Measurements from ENCODE around the gene RCVRN.
"Not testable (repeated sequence)": the region's sequence is repeated elsewhere in the genome, so short reads cannot be mapped to it uniquely, and the experiment has no call there.

RCVRN gene

DNA sequence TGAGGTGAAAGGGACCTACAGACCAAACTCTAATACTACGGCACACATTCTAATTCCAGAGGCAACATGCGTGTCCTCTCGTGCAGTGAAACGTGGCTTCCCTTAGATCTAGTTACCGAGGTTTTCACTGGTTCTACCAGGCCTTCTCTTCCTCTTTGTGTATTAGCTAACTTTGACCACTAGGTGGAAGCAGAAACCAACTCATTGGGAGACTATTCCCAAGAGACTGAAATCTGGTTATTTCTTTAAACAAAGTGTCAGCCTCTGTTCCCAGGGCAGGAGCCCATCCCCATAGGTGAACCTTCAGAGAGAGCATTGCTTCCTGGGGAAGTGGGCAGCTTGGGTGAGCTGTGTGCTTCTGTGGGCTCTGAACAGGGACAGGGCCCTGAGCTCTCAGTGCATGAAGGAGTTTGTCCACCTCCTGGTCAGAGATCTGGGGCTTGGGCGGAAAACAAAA is 19.7 kb upstream of the RCVRN start:
- DNase-seq (ENCODE audit: extremely low spot score, insufficient read length, low read depth) (peak; percentile 49), FAIRE-seq (peak; percentile 95)

DNA sequence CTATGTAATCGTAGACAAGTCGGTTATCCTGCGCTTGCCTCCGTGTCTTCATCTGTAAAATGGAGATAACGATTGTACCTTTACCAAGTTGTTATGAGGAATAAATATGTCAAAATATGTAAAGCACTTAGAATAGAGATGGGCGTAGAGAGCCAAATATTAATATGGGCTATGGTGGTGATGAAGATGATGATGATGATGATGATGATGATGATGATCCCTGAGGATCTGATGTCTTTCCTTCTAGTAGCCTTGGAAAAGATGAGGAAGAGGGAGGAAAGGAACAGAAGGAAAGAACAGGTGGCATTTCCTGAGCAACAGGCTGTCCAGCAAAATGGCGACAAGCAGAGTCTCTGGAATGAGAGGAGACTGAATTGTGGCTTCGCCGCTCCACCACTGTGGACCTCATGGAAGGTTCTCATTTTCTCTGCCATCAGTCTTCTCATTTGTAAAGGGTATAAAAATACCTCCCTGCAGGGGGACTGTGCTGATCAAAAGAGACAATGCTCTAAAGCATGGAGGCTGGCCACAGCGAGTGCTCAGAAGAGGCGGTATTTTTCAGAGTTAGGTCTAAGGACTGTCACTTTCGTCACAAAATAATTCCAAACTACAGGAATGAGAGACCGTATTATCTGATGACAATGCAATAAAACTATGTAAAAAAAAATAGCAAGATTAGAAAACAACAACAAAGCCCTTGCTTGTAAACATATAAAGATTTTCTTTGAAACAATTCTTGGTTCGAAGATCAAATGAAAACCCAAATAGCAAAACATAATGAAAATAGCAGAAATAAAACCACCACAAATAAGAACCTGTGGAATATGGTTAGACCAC is 17.2 kb upstream of the RCVRN start:
- FAIRE-seq (no peak), DNase-seq (ENCODE audit: extremely low spot score, insufficient read length, low read depth) (no peak)

DNA sequence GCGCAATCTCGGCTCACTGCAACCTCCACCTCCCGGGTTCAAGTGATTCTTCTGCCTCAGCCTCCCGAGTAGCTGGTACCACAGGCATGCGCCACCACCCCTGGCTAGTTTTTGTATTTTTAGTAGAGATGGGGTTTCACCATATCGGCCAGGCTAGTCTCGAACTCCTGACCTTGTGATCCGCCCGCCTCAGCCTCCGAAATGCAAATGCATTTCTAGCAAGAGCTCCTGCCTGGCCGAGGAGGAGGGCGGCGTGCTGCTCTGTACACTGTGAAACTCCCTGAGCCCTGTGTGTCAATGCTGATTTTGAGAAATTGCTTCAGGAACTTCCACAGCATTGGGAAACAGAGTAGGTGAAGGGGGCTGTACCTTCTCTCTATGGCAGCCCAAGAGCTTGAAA is 16.1 kb upstream of the RCVRN start:
- FAIRE-seq, result not testable (repeated sequence)

GRCh38 chr17:9918804-9919352 is 13.8 kb upstream of the RCVRN start:
- DNase-seq (ENCODE audit: extremely low spot score, insufficient read length, low read depth), result no peak
- no peak for FAIRE-seq

More for the DNA sequence above, 16.1 kb upstream of the RCVRN start:
- not testable (repeated sequence) for DNase-seq (ENCODE audit: extremely low spot score, insufficient read length, low read depth)

DNA sequence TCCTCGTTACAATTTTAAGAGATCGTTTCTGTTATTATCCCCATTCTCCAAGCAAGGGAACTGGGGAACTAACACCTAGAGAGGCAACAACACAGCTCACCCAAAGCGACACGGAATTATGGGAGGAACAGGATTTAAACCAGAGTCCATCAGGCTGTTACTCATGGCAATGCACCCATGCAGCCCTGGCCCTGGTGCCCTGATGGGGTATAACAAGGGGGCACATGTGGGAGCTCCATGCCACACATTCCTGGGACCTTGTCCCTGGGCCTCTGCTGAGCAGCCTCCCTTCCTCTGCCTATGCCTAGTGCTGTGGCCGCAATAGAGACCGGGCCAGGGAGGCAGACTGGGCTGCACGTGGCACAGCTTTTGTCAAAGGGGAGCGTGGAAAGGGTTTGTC is 13.3 kb upstream of the RCVRN start:
- DNase-seq (ENCODE audit: extremely low spot score, insufficient read length, low read depth), result no peak
- FAIRE-seq, result no peak

DNA sequence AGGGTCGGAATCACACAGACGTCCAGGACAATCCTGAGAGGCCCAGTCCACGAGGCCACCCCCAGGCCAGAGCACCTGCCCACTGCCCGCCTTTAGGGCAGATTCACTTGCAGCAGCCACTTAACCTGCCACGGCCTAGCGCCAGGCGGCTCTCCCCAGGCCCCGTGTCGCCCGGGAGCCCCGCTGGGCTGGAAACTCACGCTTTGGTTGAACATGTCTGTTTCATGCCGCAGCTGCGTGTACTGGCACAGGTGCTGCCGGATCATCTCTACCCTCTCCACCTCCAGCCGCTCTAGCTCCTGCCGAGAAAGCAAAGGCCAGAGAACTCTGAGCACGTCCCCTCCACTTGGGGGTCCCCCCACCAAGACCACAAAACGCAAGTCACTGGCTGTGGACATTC is 12.7 kb upstream of the RCVRN start:
- FAIRE-seq, result no peak
- DNase-seq (ENCODE audit: extremely low spot score, insufficient read length, low read depth), result no peak

DNA sequence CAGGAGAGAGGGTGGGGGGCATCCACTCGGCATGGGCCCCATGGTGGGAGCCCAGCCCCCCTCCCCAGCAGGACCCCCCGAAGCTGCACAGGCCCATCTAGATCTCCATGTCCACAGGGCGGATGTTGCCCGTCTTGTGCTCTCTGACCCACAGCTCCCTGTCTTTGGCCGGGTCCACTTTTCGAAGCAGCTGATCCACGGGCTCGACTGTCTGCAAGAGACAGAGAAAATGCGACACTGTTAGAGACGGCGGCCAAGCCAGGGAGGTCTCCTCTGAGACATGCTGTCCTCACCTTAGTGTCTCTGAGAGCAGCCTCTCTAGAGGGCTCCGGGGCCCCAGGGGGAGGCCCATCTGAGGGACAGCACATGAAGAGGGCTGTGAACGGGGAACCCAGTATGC is 12.1 kb upstream of the RCVRN start:
- DNase-seq (ENCODE audit: extremely low spot score, insufficient read length, low read depth), result no peak
- FAIRE-seq, result no peak

GRCh38 chr17:9916108-9916507 is 11.0 kb upstream of the RCVRN start:
- DNase-seq (ENCODE audit: extremely low spot score, insufficient read length, low read depth) (no peak), FAIRE-seq (no peak)

- DNase-seq (ENCODE audit: extremely low spot score, insufficient read length, low read depth) (no peak), FAIRE-seq (no peak)
These were observed 8.4 kb upstream of the RCVRN start for GRCh38 chr17:9913476-9913875.

GRCh38 chr17:9912121-9913099 is 7.3 kb upstream of the RCVRN start:
- DNase-seq (ENCODE audit: extremely low spot score, insufficient read length, low read depth) (no peak), FAIRE-seq (no peak)

GRCh38 chr17:9911089-9911488 is 6.0 kb upstream of the RCVRN start:
- DNase-seq (ENCODE audit: extremely low spot score, insufficient read length, low read depth), result no peak
- no peak for FAIRE-seq

GRCh38 chr17:9908649-9909042 is 3.6 kb upstream of the RCVRN start:
- no peak for FAIRE-seq
- DNase-seq (ENCODE audit: extremely low spot score, insufficient read length, low read depth), result no peak

- DNase-seq (ENCODE audit: extremely low spot score, insufficient read length, low read depth) (no peak), FAIRE-seq (no peak)
These were observed 3.0 kb upstream of the RCVRN start for GRCh38 chr17:9907883-9908648.

DNA sequence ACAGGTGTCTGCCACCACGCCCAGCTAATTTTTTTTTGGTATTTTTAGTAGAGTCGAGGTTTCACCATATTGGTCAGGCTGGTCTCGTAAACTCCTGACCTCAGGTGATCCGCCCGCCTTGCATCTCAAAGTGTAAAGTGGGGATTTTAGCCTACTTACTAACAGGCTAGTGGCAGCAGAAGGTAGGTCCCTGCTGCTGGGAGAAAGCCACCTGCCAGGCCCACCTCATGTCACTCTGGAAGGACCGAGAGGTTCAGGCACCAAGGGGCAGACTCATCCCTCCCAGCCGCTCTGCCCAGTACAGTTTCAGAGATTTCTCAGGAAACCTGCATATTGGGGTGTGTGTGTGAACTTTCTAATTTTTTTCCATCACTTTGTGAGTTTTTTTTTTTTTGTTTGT is 2.1 kb upstream of the RCVRN start:
- FAIRE-seq (no peak), DNase-seq (ENCODE audit: extremely low spot score, insufficient read length, low read depth) (no peak)

DNA sequence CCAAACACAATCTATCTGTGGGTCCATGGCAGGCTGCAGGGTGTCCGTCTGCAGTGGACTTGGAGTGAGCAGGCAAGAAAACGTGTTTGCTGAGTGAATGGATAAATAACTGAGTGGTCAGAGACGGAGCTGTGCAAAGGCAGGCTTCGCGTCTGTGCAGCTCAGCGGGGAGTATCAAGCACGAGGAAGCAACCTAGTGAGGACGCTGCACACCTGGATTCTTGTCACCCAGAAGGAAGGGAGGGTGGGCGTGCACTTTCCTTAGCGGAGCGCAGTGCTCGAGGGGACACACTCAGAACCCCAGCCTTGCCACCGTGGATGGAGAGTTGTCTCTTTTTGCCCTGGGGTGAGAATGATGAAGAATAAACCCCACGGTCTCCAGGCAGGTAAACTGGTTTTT is 1.5 kb upstream of the RCVRN start:
- FAIRE-seq, result no peak
- DNase-seq (ENCODE audit: extremely low spot score, insufficient read length, low read depth), result no peak

DNA sequence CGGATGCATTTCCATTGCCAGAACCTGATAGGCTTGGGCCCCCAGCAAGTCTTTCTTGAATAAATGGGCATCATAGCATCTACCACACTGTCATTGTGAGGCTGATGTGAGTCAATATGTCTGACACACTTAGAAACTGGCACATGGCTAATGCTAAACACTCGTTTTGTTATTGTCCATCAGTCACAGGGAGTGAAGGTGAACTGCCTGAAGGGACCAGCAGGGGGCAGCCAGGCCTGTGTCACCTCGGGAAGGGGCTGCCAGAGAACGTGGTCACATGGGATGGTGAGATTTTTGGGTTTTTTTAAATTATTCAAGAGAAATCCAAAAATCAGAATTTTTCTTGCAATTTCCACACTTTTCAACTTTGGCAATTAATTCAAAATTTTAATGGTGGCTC is 831 bp upstream of the RCVRN start:
- FAIRE-seq, result peak; percentile 80
- peak; percentile 58 for DNase-seq (ENCODE audit: extremely low spot score, insufficient read length, low read depth)

GRCh38 chr17:9904277-9905077 is 594 bp downstream of the RCVRN start:
- DNase-seq (ENCODE audit: extremely low spot score, insufficient read length, low read depth), result no peak
- FAIRE-seq, result no peak

DNA sequence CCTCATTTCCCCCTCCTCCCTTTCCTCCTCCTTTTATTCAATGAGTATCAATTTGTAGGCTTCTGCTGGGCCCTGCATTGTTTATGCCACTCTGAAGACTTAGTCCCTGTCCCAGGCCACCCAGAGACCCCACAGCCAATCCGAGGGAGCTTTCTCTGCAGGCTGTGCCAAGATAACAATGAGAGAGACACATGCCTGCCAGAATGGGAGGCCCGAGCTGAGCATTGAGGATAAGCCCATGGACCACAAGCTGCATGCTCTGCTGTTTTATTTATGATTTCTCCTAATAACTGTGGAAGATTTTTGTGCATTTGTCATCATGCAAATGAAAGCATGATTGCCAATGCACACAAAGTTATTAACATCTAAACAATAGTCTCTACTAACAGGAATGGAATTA is 3.0 kb downstream of the RCVRN start:
- DNase-seq (ENCODE audit: extremely low spot score, insufficient read length, low read depth), result no peak
- FAIRE-seq, result no peak

DNA sequence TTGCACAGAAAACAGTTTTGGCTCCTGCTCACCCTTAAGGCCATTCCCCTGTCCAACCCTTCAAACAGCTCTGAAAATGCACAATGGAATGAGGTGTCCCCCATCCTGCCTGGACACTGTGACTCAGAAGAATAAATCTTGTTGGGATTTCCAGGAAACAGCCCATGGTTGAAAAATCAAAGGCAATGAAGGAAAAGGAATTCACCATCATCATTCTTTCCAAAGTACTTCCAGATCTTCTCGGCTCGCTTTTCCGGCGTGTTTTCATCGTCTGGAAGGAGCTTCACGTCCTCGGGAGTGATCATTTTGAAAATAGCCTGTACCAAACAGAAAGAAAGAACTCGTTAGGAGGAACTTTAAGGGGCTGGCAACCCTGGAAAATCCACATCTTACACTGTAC is 4.3 kb downstream of the RCVRN start:
- no peak for FAIRE-seq
- DNase-seq (ENCODE audit: extremely low spot score, insufficient read length, low read depth), result no peak
